HepG2 (cell line): ENCODE results near the gene EMILIN1. TPM values are rescaled to one million over a fixed set of nuclear protein-coding genes. Genes with fewer than 3 reads are reported as not detected.

Source experiments
- ATAC-seq: fragments of 200-7000 bp; cut with Tn5 transposase; 3 replicates; pipeline ENCODE4 v1.9.1; 2020; ENCODE audit warnings: mild to moderate bottlenecking, moderate library complexity
- BruUV-seq: library from RNA; stranded (reverse); fragments of 400-500 nt; replicated peaks from 2 replicates; lab custom pipeline; 2021; lab: Mats Ljungman, UMichigan
- CTCF ChIA-PET: fragments of 300-600 bp; formaldehyde crosslinking; extraction: SDS; loops from one replicate; lab custom pipeline; 2021; ENCODE audit warnings: low total read pairs, inconsistent platforms, low intra/inter-chr PET ratio; lab: Yijun Ruan, JAX
- POLR2A ChIA-PET: fragments of 350-600 bp; sonication (Branson Sonifier 250); formaldehyde crosslinking; loops from one replicate; lab custom pipeline; 2020; ENCODE audit warnings: antibody characterized with exemption, inconsistent platforms; lab: Yijun Ruan, JAX
- DNase-seq: peaks from one replicate; pipeline ENCODE4 v3.0.0-alpha.2; 2015; ENCODE audit warnings: low spot score
- FAIRE-seq: peaks from 3 replicates; lab custom pipeline; 2011; peaks lifted over from hg19 to GRCh38; lab: Jason Lieb, UNC
- H2AFZ ChIP-seq: one replicate; pipeline ENCODE4 v1.6.1; 2011; ENCODE audit warnings: low read length, inconsistent platforms
- H3K27ac ChIP-seq: fragments of 300-600 bp; 3 replicates; pipeline ENCODE4 v1.8.0; 2011; ENCODE audit warnings: mixed run types, mild to moderate bottlenecking, mixed read lengths, low read length, inconsistent platforms; ENCODE audit not compliant: insufficient read depth; ENCODE audit errors: extremely low read length
- H3K27me3 ChIP-seq, 2 experiments: fragments of 200-600 bp in 1 of 2; 2 replicates in 1 of 2; 3 replicates in 1 of 2; pipeline versions ENCODE4 v1.6.0 to v1.8.0; 2011; ENCODE audit warnings: low read length in 2 of 2, mild to moderate bottlenecking in 2 of 2, moderate library complexity in 2 of 2, inconsistent platforms in 1 of 2; ENCODE audit not compliant: insufficient read depth in 2 of 2, control insufficient read depth in 1 of 2
- H3K36me3 ChIP-seq, 2 experiments: fragments of 200-600 bp in 1 of 2; replicated peaks in 1 of 2; 2 replicates in 1 of 2; 3 replicates in 1 of 2; pipeline versions ENCODE4 v1.5.1 to v1.8.0; 2011; ENCODE audit warnings: low read length in 2 of 2, inconsistent platforms in 1 of 2; ENCODE audit not compliant: insufficient read depth in 2 of 2, control insufficient read depth in 1 of 2
- H3K4me1 ChIP-seq: 2 replicates; pipeline ENCODE4 v1.5.1; 2012; ENCODE audit warnings: low read length, inconsistent platforms; ENCODE audit not compliant: insufficient read depth
- H3K4me2 ChIP-seq: 2 replicates; pipeline ENCODE4 v1.6.0; 2011; ENCODE audit warnings: low read depth, low read length, inconsistent platforms
- H3K4me3 ChIP-seq, 3 experiments: fragments of 200-600 bp in 1 of 3; sonication (generic), shearing (Covaris generic) in 1 of 3; replicated peaks in 1 of 3; 2 replicates each; pipeline ENCODE4 v1.5.1; 2011 to 2016; ENCODE audit warnings: low read length in 3 of 3, inconsistent platforms in 2 of 3, low read depth in 2 of 3, mild to moderate bottlenecking in 2 of 3, control low read depth in 1 of 3, mixed read lengths in 1 of 3; ENCODE audit not compliant: insufficient read depth in 1 of 3
- H3K79me2 ChIP-seq: one replicate; pipeline ENCODE4 v1.6.1; 2011; ENCODE audit warnings: low read length, inconsistent platforms; ENCODE audit not compliant: insufficient read depth
- H3K9ac ChIP-seq: 2 replicates; pipeline ENCODE4 v1.6.0; 2011; ENCODE audit warnings: mild to moderate bottlenecking, low read depth, low read length, inconsistent platforms; ENCODE audit not compliant: insufficient read depth
- H3K9me3 ChIP-seq: 2 replicates; pipeline ENCODE4 v1.5.1; 2012; ENCODE audit warnings: mild to moderate bottlenecking, low read length
- H4K20me1 ChIP-seq: 2 replicates; pipeline ENCODE4 v1.6.0; 2011; ENCODE audit warnings: inconsistent platforms, mild to moderate bottlenecking, low read length, moderate library complexity; ENCODE audit not compliant: insufficient read depth
- E2F5 ChIP-seq: sonication (generic); formaldehyde crosslinking; conservative IDR thresholded peaks from 2 replicates; pipeline ENCODE4 v1.4.0; 2020; ENCODE audit warnings: missing genetic modification reagents
- HOXD1 ChIP-seq: sonication (generic); formaldehyde crosslinking; IDR thresholded peaks from 2 replicates; pipeline ENCODE4 v1.5.0; 2020; ENCODE audit warnings: missing genetic modification reagents
- NR2F1 ChIP-seq, 2 experiments: fragments of 450-650 bp in 1 of 2; formaldehyde crosslinking in 1 of 2; IDR thresholded peaks; 2 replicates each; pipeline versions ENCODE4 v1.5.0 to v1.6.1; 2016 to 2020; ENCODE audit warnings: mild to moderate bottlenecking in 1 of 2, missing compliant biosample characterization in 1 of 2, missing genetic modification reagents in 1 of 2, moderate library complexity in 1 of 2
- PRDM15 ChIP-seq: sonication (generic); formaldehyde crosslinking; IDR thresholded peaks from 2 replicates; pipeline ENCODE4 v1.4.0; 2020; ENCODE audit warnings: missing genetic modification reagents
- SETDB1 ChIP-seq: sonication (generic); formaldehyde crosslinking; IDR thresholded peaks from 2 replicates; pipeline ENCODE4 v1.5.1; 2020; ENCODE audit warnings: missing genetic modification reagents, mild to moderate bottlenecking, borderline replicate concordance
- SOX5 ChIP-seq: IDR thresholded peaks from 2 replicates; pipeline ENCODE4 v1.6.1; 2016; ENCODE audit warnings: borderline replicate concordance
- SRSF9 ChIP-seq: fragments of 200-400 bp; formaldehyde crosslinking; IDR thresholded peaks from 2 replicates; pipeline ENCODE4 v1.6.1; 2018; ENCODE audit warnings: borderline replicate concordance, mild to moderate bottlenecking, low read depth, low read length; ENCODE audit not compliant: insufficient read depth, poor library complexity, severe bottlenecking
- STAT5B ChIP-seq: sonication (generic); formaldehyde crosslinking; IDR thresholded peaks from 2 replicates; pipeline ENCODE4 v1.4.0; 2020; ENCODE audit warnings: missing genetic modification reagents
- TOPORS ChIP-seq: sonication (generic); formaldehyde crosslinking; IDR thresholded peaks from 2 replicates; pipeline ENCODE4 v1.8.0; 2023; ENCODE audit warnings: mild to moderate bottlenecking, missing genetic modification reagents
- ZNF816 ChIP-seq: sonication (generic); formaldehyde crosslinking; IDR thresholded peaks from 2 replicates; pipeline ENCODE4 v1.8.0; 2022; ENCODE audit warnings: missing genetic modification reagents, mild to moderate bottlenecking, borderline replicate concordance
- WGBS: methylation state at CpG from one replicate; pipeline ENCODE4 v1.1.6; 2017; ENCODE audit warnings: low lambda C conversion rate; 5-methylcytosine and 5-hydroxymethylcytosine counted together
- in situ Hi-C: cut with HindIII; loops from 2 replicates; pipeline ENCODE4 v1.10.0; 2017; ENCODE audit warnings: low pct_unique_long_range_greater_than_20kb; ENCODE audit not compliant: extremely low pct_ligation_motif_present
- intact Hi-C: fragments of 100-400 bp; cut with micrococcal nuclease; formaldehyde crosslinking; loops from one replicate; pipeline ENCODE4 v1.10.0; 2022; ENCODE audit not compliant: unreplicated experiment
- polyA plus RNA-seq, 8 experiments: library from polyadenylated mRNA; depleted of rRNA in 3 of 8; stranded (reverse) in 7 of 8; unstranded in 1 of 8; fragments of >200 nt; fragmentation: Illumina TruSeq in 4 of 8; extraction: Trizol in 4 of 8; gene quantifications; 2 replicates each; pipeline versions ENCODE4 v1.2.1 to v1.2.3, GENCODE V29; 2011 to 2016; ENCODE audit warnings: low read depth in 4 of 8, missing spikeins in 1 of 8, mixed read lengths in 1 of 8; ENCODE audit not compliant: insufficient read depth in 1 of 8
- total RNA-seq, 5 experiments: library from RNA; depleted of rRNA; stranded (reverse); fragments of >200 nt; fragmentation: Illumina TruSeq; extraction: Trizol; gene quantifications; 2 replicates each; pipeline ENCODE4 v1.2.3, GENCODE V29; 2016; ENCODE audit warnings: low read depth in 1 of 5
- TF ChIP-seq, protein P1 (sequence below): sonication (generic); formaldehyde crosslinking; IDR thresholded peaks from 2 replicates; pipeline ENCODE4 v1.5.1; 2020; ENCODE audit warnings: mild to moderate bottlenecking, missing genetic modification reagents

Gene EMILIN1
- total and polyA plus RNA-seq, 2 of the 13 experiments (the other 11 are each of a cell fraction or from before 2014, with no cell fraction given) = 8.1 to 9.7 TPM

DNA sequence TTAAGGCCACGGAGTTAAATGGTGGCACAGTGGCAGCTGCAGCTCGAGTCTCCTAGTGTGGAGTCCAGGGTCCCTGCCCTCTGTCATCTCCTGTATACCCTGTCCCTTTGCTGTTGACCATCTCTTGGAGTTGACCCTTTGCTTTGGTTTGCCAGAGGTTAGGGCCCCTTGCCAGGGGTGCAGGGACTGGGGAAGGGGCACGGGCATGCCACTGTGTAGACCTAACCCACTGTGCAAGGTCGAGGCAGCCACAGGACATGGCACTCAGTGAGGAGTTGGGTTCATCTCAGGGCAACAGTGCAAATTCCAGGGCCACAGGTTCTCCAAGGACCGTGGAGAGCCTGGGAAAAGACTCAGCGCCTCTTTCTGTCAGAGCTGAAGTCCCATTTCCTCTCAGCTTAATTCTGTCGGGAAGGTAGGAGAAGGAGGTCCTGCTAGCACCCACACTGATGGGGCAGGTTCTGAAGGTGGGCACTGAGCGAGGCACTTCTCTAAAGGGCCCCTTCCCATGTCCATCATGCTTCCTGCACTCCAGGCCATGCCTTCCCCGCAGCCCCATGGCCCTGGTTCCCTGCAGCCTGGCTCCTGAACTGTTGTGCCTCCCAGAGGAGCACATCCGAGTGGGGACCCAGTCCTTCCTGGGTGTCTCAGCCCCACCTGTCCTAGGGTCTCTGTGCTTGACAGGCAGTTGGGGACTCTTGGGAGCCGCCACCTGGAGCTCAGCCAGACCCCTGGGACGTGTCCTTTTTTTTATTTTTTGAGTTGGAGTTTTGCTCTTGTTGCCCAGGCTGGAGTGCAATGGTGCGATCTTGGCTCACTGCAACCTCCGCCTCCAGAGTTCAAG, 10.9 kb downstream of the EMILIN1 start:
- in situ Hi-C loops = no loop called here
- TF ChIP-seq NR2F1 (CRISPR knock-in tag; IDR thresholded peaks at IDR 0.05) = no peak
- no peak for TF ChIP-seq HOXD1
- TF ChIP-seq PRDM15 (CRISPR knock-in tag) = peak; percentile 87
- TF ChIP-seq, protein P1, sequence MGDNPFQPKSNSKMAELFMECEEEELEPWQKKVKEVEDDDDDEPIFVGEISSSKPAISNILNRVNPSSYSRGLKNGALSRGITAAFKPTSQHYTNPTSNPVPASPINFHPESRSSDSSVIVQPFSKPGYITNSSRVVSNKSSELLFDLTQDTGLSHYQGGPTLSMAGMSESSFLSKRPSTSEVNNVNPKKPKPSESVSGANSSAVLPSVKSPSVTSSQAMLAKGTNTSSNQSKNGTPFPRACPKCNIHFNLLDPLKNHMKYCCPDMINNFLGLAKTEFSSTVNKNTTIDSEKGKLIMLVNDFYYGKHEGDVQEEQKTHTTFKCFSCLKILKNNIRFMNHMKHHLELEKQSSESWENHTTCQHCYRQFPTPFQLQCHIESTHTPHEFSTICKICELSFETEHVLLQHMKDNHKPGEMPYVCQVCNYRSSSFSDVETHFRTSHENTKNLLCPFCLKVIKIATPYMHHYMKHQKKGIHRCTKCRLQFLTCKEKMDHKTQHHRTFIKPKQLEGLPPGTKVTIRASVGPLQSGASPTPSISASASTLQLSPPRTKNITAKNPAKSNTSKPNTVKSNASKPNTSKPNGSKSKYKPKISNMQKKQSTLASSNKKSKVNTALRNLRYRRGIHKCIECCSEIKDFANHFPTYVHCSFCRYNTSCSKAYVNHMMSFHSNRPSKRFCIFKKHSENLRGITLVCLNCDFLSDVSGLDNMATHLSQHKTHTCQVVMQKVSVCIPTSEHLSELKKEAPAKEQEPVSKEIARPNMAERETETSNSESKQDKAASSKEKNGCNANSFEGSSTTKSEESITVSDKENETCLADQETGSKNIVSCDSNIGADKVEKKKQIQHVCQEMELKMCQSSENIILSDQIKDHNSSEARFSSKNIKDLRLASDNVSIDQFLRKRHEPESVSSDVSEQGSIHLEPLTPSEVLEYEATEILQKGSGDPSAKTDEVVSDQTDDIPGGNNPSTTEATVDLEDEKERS = 0 out of 2 replicates have a peak, but pooled peaks have one; percentile 42
- TF ChIP-seq SRSF9 = no peak
- TF ChIP-seq SETDB1 (CRISPR knock-in tag) = no peak
- TF ChIP-seq E2F5 (CRISPR knock-in tag) = no peak
- no peak for TF ChIP-seq SOX5 (CRISPR knock-in tag)
- 0 out of 2 replicates have a peak, but pooled peaks have one; percentile 62 for TF ChIP-seq ZNF816 (CRISPR knock-in tag)
- no peak for TF ChIP-seq STAT5B (CRISPR knock-in tag)
- no peak for TF ChIP-seq TOPORS (CRISPR knock-in tag)

More for the DNA sequence above, 10.9 kb downstream of the EMILIN1 start:
- Histone ChIP-seq H3K27ac (peak overlapping the region; percentile 4), H4K20me1 (no peaks in the 10 kb centered on the region), H3K4me2 (peak overlapping the region; percentile 97), H3K4me3 (peak overlapping the region; percentile 17 to 99 (median 74)), H3K36me3 (peaks cover 0 to 3% of the 10 kb centered on the region in 2 experiments; a peak in 3 of 5 replicates), H3K79me2 (peaks cover 56% of the 10 kb centered on the region), H3K27me3 (no peaks in the 10 kb centered on the region), H3K4me1 (peaks cover 83% of the 10 kb centered on the region), H3K9ac (peak overlapping the region; percentile 74), H2AFZ (no peak overlapping the region), H3K9me3 (no peaks in the 10 kb centered on the region)
- ATAC-seq = no peak
- ChIA-PET POLR2A (interaction anchor here (2.5 kb wide), 1 partner anchor 123 kb away, joined by 15 read pairs; the partner anchor contains the start of genes ATRAID and SLC5A6), CTCF (no interaction called here)
- intact Hi-C loops = loop anchor here (5.0 to 10.0 kb wide), 3 partner anchors 55 to 1158 kb away; partner anchors contain the start of gene TMEM214
- no peak for FAIRE-seq
- no TSS peak for BruUV-seq
- WGBS = 68% methylated on average over 12 of the region's 14 CpGs
- no peak for DNase-seq
